ENCODE measurements around the gene KLHL42.
"Not testable (repeated sequence)": the region's sequence is repeated elsewhere in the genome, so short reads cannot be mapped to it uniquely, and the experiment has no call there.

Gene KLHL42, protein sequence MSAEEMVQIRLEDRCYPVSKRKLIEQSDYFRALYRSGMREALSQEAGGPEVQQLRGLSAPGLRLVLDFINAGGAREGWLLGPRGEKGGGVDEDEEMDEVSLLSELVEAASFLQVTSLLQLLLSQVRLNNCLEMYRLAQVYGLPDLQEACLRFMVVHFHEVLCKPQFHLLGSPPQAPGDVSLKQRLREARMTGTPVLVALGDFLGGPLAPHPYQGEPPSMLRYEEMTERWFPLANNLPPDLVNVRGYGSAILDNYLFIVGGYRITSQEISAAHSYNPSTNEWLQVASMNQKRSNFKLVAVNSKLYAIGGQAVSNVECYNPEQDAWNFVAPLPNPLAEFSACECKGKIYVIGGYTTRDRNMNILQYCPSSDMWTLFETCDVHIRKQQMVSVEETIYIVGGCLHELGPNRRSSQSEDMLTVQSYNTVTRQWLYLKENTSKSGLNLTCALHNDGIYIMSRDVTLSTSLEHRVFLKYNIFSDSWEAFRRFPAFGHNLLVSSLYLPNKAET

GRCh38 chr12:27779920-27780611 lies at the start of gene KLHL42, which contains the start of gene MANSC4:
TSS of gene KLHL42 (plus strand) at chr12:27780233. CDS start at chr12:27780331, 98 bp downstream.
TSS of gene MANSC4 (minus strand) at chr12:27780236. CDS start at chr12:27771276, 8,960 bp downstream.
- peak; percentile 28 for DNase-seq

DNA sequence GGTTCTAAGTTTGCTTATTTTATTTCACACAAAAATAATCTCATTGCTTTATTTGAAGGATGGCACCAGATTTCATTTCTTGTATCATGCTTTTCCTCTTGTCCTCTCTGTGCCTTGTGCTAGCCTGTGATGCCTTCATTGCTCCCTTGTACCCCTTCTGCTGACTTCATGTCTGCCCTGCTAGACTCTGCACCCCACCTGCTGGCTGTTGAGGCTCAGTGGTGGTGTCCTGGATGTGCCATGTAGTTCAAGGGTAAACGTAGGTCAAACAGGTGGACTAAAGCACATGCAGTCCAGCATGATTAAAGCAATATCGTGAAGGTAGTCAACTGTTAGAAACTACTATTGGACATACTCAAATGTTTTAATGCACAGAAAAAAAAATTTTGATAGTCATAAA lies 47.8 kb upstream of the KLHL42 start:
- DNase-seq = no peak

GRCh38 chr12:27733052-27733656 lies 46.9 kb upstream of the KLHL42 start:
- DNase-seq = no peak

DNA sequence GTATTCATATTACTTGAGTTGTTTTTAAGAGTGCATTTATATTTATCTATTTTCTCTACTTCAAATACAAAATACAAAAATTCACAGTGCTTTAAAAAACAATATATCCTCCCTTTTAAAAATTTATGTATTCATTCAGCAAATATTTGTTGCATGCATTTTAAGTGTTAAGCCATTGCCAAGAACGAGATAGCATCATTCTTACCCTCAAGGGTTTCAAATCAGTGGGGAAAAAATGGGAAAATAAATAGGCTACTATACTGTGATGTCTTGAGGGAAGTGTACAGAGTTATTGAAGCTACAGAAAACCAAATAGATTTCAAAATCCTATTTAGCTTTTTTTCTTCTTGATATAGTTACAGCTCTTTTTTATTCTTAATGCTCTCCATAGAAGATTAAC lies 46.2 kb upstream of the KLHL42 start:
- no peak for DNase-seq

DNA sequence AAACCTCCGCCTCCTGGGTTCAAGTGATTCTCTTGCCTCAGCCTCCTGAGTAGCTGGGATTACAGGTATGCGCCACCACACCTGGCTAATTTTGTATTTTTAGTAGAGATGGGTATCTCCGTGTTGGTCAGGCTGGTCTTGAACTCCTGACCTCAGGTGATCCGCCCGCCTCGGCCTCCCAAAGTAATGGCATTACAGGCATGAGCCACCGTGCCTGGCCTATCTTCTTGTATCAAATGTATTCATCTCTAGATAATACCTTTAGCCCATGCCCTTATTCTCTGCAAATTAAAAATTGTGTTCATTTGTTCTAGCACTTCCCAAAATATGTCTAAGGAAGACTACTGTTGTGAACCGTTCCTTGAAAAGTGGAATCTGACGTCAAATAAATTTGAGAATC lies 45.7 kb upstream of the KLHL42 start:
- DNase-seq = not testable (repeated sequence)

DNA sequence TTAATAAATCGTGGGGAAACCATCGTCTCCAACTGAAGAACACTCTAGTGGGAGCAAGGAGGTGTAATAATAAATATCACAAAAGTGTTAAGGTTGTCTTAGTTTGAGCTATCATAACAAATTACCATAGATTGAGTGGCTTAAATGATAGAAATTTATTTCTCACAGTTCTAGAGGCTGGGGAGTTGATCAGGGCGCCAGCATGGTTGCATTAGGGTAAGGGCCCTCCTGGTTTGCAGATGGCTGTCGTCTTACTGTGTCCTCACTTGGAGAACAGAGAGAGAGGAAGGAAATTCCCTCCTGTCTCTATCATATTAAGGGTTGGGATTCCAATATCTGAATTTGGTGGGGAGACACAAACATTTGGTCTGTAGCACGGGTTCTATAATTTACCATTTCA lies 36.4 kb upstream of the KLHL42 start:
- no peak for DNase-seq

GRCh38 chr12:27745734-27746133 lies 34.3 kb upstream of the KLHL42 start:
- not testable (repeated sequence) for DNase-seq

GRCh38 chr12:27747111-27747820 lies 32.8 kb upstream of the KLHL42 start:
- peak; percentile 7 for DNase-seq

DNA sequence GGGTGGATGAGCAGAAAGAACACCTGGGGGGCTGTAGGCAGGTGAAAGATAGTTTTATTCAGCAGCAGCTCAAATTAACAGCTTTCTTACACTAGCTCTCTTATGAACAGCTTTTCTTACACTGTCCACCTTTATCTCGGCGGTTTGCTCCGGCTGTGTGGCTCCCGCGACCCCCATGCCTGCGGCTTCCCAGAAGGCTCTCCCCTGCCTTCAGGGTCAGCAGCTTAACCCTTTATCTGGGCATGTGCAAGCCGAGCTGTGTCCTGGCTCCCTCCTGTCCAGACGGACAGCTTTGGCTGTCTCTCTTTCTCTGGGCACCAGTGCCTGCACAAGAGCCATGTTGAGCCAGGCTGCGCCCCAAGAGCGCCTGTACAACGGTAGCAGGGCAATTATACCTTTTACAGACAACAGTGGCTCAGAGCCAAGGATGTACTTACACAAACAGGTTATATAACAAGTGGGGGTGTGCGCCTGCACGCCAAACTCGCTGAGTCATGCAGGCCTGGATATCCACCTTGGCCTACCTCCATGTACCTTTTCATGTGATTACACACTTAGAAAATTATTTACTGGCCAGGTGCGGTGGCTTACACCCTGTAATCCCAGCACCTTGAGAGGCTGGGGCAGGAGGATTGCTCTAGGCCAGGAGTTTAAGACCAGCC lies 28.5 kb upstream of the KLHL42 start:
- no peak for DNase-seq

GRCh38 chr12:27754795-27755194 lies 25.2 kb upstream of the KLHL42 start:
- DNase-seq = no peak

- no peak for DNase-seq
Observed at GRCh38 chr12:27756670-27757195, 23.3 kb upstream of the KLHL42 start.

- DNase-seq = no peak
Observed at GRCh38 chr12:27762757-27763156, 17.3 kb upstream of the KLHL42 start.

GRCh38 chr12:27766587-27766986 lies 13.4 kb upstream of the KLHL42 start:
- DNase-seq = no peak

DNA sequence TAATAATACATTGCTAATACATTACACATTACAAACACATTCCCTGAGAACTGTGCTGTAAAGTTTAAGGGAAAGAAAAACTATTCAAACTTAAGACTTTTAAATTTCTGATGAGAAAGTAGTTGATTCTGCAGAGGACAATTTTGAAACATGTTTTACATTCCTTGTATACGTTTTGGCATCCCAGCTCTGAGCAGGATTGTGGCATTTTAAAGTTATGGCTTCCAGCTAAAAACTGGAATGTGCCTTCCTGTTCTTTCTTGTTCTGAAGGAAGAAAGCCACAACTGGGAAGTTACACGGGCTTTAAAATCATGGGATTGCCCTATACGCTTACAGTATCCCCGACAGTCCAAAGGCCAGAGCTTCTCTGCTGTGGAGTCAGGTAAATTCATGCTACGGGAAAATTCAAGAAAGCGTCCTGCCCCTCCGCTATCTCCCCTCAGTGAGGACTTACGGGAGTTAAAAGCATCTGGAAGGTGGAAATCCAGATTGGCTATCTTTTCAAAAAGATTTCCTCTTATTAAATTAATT lies 10.8 kb upstream of the KLHL42 start:
- no peak for DNase-seq

DNA sequence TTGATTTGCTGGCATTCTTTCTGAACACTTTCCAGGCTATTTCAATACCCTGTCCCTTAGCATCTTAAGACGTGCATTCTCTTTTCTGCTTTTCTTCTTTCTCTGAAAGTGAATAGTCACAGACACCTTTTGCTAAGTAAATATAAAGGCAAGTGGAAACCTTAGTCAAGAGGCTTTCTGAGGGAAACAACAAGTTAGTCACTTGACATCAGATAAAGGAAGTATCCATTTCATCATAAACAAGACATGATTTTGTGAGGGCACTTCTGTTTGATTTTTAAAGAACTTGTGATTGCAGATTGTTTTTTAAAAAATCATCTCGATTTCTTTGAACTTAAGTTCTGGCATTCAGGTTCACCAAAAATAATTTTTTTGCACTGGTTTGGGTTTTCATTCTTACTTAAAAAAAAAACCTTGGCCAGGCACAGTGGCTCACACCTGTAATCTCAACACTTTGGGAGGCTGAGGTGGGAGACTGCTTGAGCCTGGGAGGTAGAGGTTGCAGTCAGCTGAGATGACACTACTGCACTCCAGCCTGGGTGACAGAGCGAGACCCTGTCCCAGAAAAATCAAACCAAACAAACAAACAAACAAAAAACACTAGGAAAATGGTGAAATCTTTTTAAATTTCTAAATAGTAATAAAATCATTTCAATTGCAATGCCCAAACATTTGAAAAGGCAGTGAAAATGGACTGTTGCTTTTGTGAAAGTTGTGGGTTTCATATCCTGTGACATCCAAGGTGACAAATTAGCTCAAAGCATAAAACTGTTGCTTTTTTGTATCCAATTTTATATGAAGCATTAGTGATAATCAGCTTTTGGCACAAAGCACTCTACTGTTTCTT lies 8.3 kb upstream of the KLHL42 start:
- DNase-seq = no peak

DNA sequence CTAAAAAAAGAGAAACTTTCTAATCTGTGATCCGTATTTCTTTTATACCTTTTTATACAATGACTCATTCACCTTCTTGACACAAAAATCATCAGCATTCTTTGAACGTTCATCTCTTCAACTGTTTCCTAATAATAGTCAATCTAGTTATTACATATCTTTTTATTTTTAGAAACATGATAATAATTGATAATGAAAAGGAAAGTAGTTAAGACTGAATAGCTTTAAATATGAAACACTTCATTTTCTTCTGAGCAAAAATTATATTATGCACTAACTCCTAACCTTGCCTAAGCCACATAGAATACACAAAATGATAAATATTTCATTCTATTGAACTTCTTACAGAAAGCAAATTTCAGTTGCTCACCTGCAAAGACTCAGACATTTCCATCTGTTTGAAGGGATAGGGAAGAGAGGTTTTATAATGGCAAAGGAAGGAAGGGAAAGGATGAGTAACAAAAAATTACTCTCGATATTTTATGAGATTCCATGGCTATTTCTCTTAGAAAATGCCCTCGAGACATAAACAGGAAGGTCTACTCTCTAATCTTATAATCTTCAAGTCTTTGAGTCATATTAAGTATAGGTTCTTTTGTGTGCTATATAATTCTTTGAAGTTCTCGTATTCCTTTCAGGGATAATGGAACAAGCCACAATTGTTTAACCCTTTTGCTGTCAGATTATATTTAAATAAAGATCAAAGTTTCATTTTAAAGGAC lies 7.5 kb upstream of the KLHL42 start:
- no peak for DNase-seq

- DNase-seq = no peak
Observed at GRCh38 chr12:27777141-27777540, 2.9 kb upstream of the KLHL42 start.

DNA sequence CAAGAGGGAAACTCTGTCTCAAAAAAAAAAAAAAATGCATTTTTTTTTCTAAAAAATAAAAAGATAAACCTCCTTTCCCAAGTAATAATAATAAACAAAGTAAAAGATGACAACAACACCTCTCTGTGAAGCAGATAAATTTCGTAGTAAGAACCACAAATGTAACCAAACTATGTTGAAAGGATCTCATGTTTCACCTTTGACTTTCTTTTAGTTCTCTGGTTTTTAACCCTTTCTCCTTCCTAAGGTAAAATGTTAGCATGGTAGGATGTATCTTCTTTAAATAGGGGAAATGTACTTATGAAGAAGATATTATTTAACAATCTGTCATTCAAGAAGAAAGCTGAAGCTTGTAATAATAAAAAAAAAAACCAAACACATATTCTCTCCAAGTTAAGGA lies 1.8 kb upstream of the KLHL42 start:
- no peak for DNase-seq

DNA sequence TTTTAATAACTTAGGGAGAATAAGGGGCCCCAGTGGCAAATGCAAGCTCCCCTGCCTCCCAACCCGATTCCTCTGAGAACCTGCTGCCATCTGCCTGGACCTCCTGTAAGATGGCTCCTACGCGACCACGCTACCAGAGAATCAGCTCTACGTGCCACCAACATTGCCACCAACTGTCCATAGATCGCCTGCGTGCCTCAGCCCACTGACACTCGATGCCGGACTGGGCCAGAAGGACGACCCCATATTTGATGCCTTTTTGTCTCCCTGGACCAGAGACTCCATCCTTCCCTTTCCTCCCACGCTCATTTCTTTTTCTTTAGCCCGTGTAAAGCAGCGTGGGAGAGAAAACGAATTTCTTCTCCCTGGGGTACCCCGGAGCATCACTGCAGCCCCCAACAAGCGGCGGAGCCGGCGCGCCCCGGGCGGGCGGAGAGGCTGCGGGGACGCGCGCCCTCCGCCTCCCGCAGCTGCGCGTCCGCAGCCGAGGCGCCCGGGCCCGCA lies 565 bp upstream of the KLHL42 start:
- DNase-seq = no peak
